Skeletal muscle cell (primary cell): ENCODE results near the gene BABAM1.

Experiments
- DNase-seq: peaks from one replicate; pipeline ENCODE4 v3.0.0-alpha.2; 2010; ENCODE audit warnings: low read depth
- H3K4me3 ChIP-seq: 2 replicates; pipeline ENCODE4 v1.5.1; 2011; ENCODE audit warnings: low read depth, mild to moderate bottlenecking, control low read depth, low read length, moderate library complexity

BABAM1 gene

GRCh38 chr19:17296273-17296672, 29.0 kb downstream of the BABAM1 start:
- no peak for DNase-seq
- H3K4me3 ChIP-seq = no peak overlapping the region

GRCh38 chr19:17296976-17297375, 29.7 kb downstream of the BABAM1 start:
- no peak overlapping the region for H3K4me3 ChIP-seq
- no peak for DNase-seq

- no peak overlapping the region for H3K4me3 ChIP-seq
- DNase-seq = no peak
These were observed 33.9 kb downstream of the BABAM1 start for GRCh38 chr19:17300992-17301619.

GRCh38 chr19:17302391-17303166, 35.3 kb downstream of the BABAM1 start:
- no peak for DNase-seq
- peak overlapping the region; percentile 74 for H3K4me3 ChIP-seq

GRCh38 chr19:17303167-17303939, 36.1 kb downstream of the BABAM1 start, which contains the start of gene ABHD8:
Gene ABHD8, minus strand, starts transcription at chr19:17303425. Its CDS starts 1,809 bp downstream, at chr19:17301616.
- DNase-seq = peak; percentile 77
- H3K4me3 ChIP-seq = peak within 1 kb of the TSS; percentile 74

GRCh38 chr19:17303940-17304267, 36.7 kb downstream of the BABAM1 start:
- no peak overlapping the region for H3K4me3 ChIP-seq
- no peak for DNase-seq

GRCh38 chr19:17304386-17305215, 37.4 kb downstream of the BABAM1 start:
- H3K4me3 ChIP-seq = no peak overlapping the region
- no peak for DNase-seq

- peak overlapping the region; percentile 81 for H3K4me3 ChIP-seq
These were observed 37.9 kb downstream of the BABAM1 start for GRCh38 chr19:17305216-17305516.

GRCh38 chr19:17305517-17306284, 38.5 kb downstream of the BABAM1 start, which contains the start of gene MRPL34:
Gene MRPL34, plus strand, starts transcription at chr19:17305872. Its CDS starts 21 bp downstream, at chr19:17305893.
- DNase-seq = peak; percentile 97
- H3K4me3 ChIP-seq = peak within 1 kb of the TSS; percentile 81

More at GRCh38 chr19:17305216-17305516, 37.9 kb downstream of the BABAM1 start:
- no peak for DNase-seq

- peak overlapping the region; percentile 81 for H3K4me3 ChIP-seq
- no peak for DNase-seq
These were observed 39.1 kb downstream of the BABAM1 start for GRCh38 chr19:17306285-17306714.

GRCh38 chr19:17307876-17308377, 40.7 kb downstream of the BABAM1 start:
- no peak for DNase-seq
- no peak overlapping the region for H3K4me3 ChIP-seq

- DNase-seq = peak; percentile 100
- peak within 1 kb of the TSS; percentile 98 for H3K4me3 ChIP-seq
These were observed 42.1 kb downstream of the BABAM1 start, which contains the start of gene DDA1 for GRCh38 chr19:17309198-17309964. Gene DDA1, plus strand, starts transcription at chr19:17309563. Its CDS starts 92 bp downstream, at chr19:17309655.

- peak overlapping the region; percentile 98 for H3K4me3 ChIP-seq
- no peak for DNase-seq
These were observed 42.8 kb downstream of the BABAM1 start for GRCh38 chr19:17309965-17310461.

GRCh38 chr19:17311455-17312188, 44.4 kb downstream of the BABAM1 start:
- H3K4me3 ChIP-seq = no peak overlapping the region
- DNase-seq = no peak

- no peak for DNase-seq
- H3K4me3 ChIP-seq = no peak overlapping the region
These were observed 45.2 kb downstream of the BABAM1 start for GRCh38 chr19:17312189-17313113.
